ENCODE measurements around the gene CHN1.

- TF ChIP-seq CTCF (IDR thresholded peaks at IDR 0.05) (no peak), POLR2A (IDR thresholded peaks at IDR 0.05) (no peak)
Measured at GRCh38 chr2:174959787-174960186, 45.4 kb downstream of the CHN1 start.
